NT2/D1 (cell line): ENCODE measurements around the gene TTLL11.

ENCODE experiments used
- SUZ12 ChIP-seq: IDR thresholded peaks from 2 replicates; pipeline ENCODE4 v1.6.1; 2011; ENCODE audit not compliant: insufficient read length, insufficient read depth; ENCODE audit errors: extremely low read depth
- YY1 ChIP-seq: IDR thresholded peaks from 2 replicates; pipeline ENCODE4 v1.6.1; 2011; ENCODE audit not compliant: insufficient read length, insufficient read depth
- ZNF274 ChIP-seq: IDR thresholded peaks from 2 replicates; pipeline ENCODE4 v1.6.1; 2011; ENCODE audit warnings: mild to moderate bottlenecking, low read depth, low read length

- no peak for TF ChIP-seq YY1
- TF ChIP-seq SUZ12, result no peak
- no peak for TF ChIP-seq ZNF274
These were observed 281.4 kb downstream of the TTLL11 start for GRCh38 chr9:121811751-121812150.
